Keratinocyte (primary cell): ENCODE results near the gene TMEM50A. TPM values are rescaled to one million over a fixed set of nuclear protein-coding genes. Genes with fewer than 3 reads are reported as not detected.
"Not testable (repeated sequence)": the region's sequence is repeated elsewhere in the genome, so short reads cannot be mapped to it uniquely, and the experiment has no call there.

Experiments
- DNase-seq: peaks from one replicate; pipeline ENCODE4 v3.0.0-alpha.2; 2011; ENCODE audit warnings: low read depth, missing footprints, low spot score
- FAIRE-seq: peaks from 2 replicates; lab custom pipeline; 2011; peaks lifted over from hg19 to GRCh38; lab: Jason Lieb, UNC
- H2AFZ ChIP-seq: 2 replicates; pipeline ENCODE4 v1.6.0; 2012; ENCODE audit warnings: low read length, control low read depth, inconsistent platforms; ENCODE audit not compliant: control insufficient read depth
- H3K27ac ChIP-seq: 2 replicates; pipeline ENCODE4 v1.5.1; 2011; ENCODE audit warnings: low read length; ENCODE audit not compliant: control insufficient read depth, insufficient read depth
- H3K27me3 ChIP-seq: 3 replicates; pipeline ENCODE4 v1.6.0; 2011; ENCODE audit warnings: low read length; ENCODE audit not compliant: control insufficient read depth, insufficient read depth; ENCODE audit errors: extremely low read depth
- H3K36me3 ChIP-seq, 2 experiments: 2 replicates in 1 of 2; 3 replicates in 1 of 2; pipeline ENCODE4 v1.5.1; 2011; ENCODE audit warnings: low read length in 2 of 2, mild to moderate bottlenecking in 1 of 2; ENCODE audit not compliant: control insufficient read depth in 2 of 2, insufficient read depth in 2 of 2; ENCODE audit errors: extremely low read depth in 1 of 2
- H3K4me1 ChIP-seq: 3 replicates; pipeline ENCODE4 v1.5.1; 2011; ENCODE audit warnings: low read length; ENCODE audit not compliant: control insufficient read depth, insufficient read depth; ENCODE audit errors: extremely low read depth
- H3K4me2 ChIP-seq: 3 replicates; pipeline ENCODE4 v1.6.0; 2011; ENCODE audit warnings: low read depth, low read length; ENCODE audit not compliant: control insufficient read depth, insufficient read depth; ENCODE audit errors: extremely low read depth
- H3K4me3 ChIP-seq, 3 experiments: fragments of 200-600 bp in 1 of 3; sonication (generic) in 1 of 3; 2 replicates in 2 of 3; 3 replicates in 1 of 3; pipeline ENCODE4 v1.5.1; 2011 to 2016; ENCODE audit warnings: low read length in 3 of 3, mild to moderate bottlenecking in 3 of 3, control low read depth in 2 of 3, inconsistent platforms in 1 of 3, low read depth in 1 of 3, mixed read lengths in 1 of 3, mixed run types in 1 of 3, moderate library complexity in 1 of 3; ENCODE audit not compliant: control insufficient read depth in 2 of 3, insufficient read depth in 2 of 3; ENCODE audit errors: extremely low read depth in 1 of 3
- H3K79me2 ChIP-seq: 2 replicates; pipeline ENCODE4 v1.6.0; 2012; ENCODE audit warnings: low read length; ENCODE audit not compliant: control insufficient read depth, insufficient read depth
- H3K9ac ChIP-seq: 3 replicates; pipeline ENCODE4 v1.6.0; 2011; ENCODE audit warnings: low read length; ENCODE audit not compliant: control insufficient read depth, insufficient read depth; ENCODE audit errors: extremely low read depth
- H3K9me1 ChIP-seq: 3 replicates; pipeline ENCODE4 v1.6.0; 2011; ENCODE audit warnings: low read length; ENCODE audit not compliant: control insufficient read depth, insufficient read depth; ENCODE audit errors: extremely low read depth
- H3K9me3 ChIP-seq: 2 replicates; pipeline ENCODE4 v1.5.1; 2012; ENCODE audit warnings: low read depth, low read length; ENCODE audit not compliant: control insufficient read depth
- H4K20me1 ChIP-seq: 3 replicates; pipeline ENCODE4 v1.6.0; 2011; ENCODE audit warnings: low read length; ENCODE audit not compliant: control insufficient read depth, insufficient read depth; ENCODE audit errors: extremely low read depth
- CTCF ChIP-seq, 3 experiments: IDR thresholded peaks in 1 of 3; conservative IDR thresholded peaks in 1 of 3; optimal IDR thresholded peaks in 1 of 3; 2 replicates in 2 of 3; 3 replicates in 1 of 3; pipeline versions ENCODE3 to v1.5.1; 2011; ENCODE audit warnings: low read length in 3 of 3, mild to moderate bottlenecking in 3 of 3, moderate library complexity in 2 of 3, control low read depth in 1 of 3, inconsistent platforms in 1 of 3; ENCODE audit not compliant: insufficient read depth in 2 of 3; ENCODE audit errors: extremely low read depth in 1 of 3
- EZH2 ChIP-seq: IDR thresholded peaks from one replicate; pipeline ENCODE4 v1.6.1; 2012; ENCODE audit warnings: inconsistent platforms, mild to moderate bottlenecking, low read length, moderate library complexity
- dilution Hi-C: fragments of 300-500 bp; cut with MboI; formaldehyde crosslinking; loops from one replicate; pipeline ENCODE4 v1.7.0; 2020; ENCODE audit warnings: low sequenced_read_pairs; ENCODE audit not compliant: extremely low pct_ligation_motif_present
- polyA plus RNA-seq, 5 experiments: library from polyadenylated mRNA; depleted of rRNA in 3 of 5; stranded (reverse) in 3 of 5; stranded (forward) in 1 of 5; unstranded in 1 of 5; fragments of >200 nt; gene quantifications; 1 replicate in 1 of 5; 2 replicates in 3 of 5; 3 replicates in 1 of 5; pipeline versions ENCODE4 v1.2.1 to v1.2.3, GENCODE V29; 2011 to 2012; ENCODE audit warnings: missing spikeins in 2 of 5, low read depth in 1 of 5, low replicate concordance in 1 of 5

The TMEM50A gene
- polyA plus RNA-seq, 1 donor (not counting 4 experiments of a cell fraction or from before 2014, with no cell fraction given) = 166 TPM

- Histone ChIP-seq H3K4me1 (peaks cover 9% of the 10 kb centered on the region), H2AFZ (no peak overlapping the region), H3K79me2 (no peaks in the 10 kb centered on the region), H3K9ac (no peak overlapping the region), H3K36me3 (peaks cover 6 to 12% of the 10 kb centered on the region in 2 experiments), H3K27me3 (no peaks in the 10 kb centered on the region), H3K27ac (no peak overlapping the region), H3K9me1 (no peaks in the 10 kb centered on the region), H4K20me1 (no peaks in the 10 kb centered on the region), H3K4me2 (no peak overlapping the region), H3K9me3 (no peaks in the 10 kb centered on the region), H3K4me3 (no peak overlapping the region)
- dilution Hi-C loops = no loop called here
- FAIRE-seq = no peak
- TF ChIP-seq EZH2 (no peak), CTCF (optimal IDR thresholded peaks at IDR 0.05 in 1 of 3, IDR thresholded peaks at IDR 0.05 in 1 of 3, conservative IDR thresholded peaks at IDR 0.05 in 1 of 3; ENCODE audit: extremely low read depth in 1 of 3, insufficient read depth in 2 of 3, low read length in 3 of 3) (no peak)
- no peak for DNase-seq
Observed at GRCh38 chr1:25361901-25362300, 23.8 kb downstream of the TMEM50A start.

DNA sequence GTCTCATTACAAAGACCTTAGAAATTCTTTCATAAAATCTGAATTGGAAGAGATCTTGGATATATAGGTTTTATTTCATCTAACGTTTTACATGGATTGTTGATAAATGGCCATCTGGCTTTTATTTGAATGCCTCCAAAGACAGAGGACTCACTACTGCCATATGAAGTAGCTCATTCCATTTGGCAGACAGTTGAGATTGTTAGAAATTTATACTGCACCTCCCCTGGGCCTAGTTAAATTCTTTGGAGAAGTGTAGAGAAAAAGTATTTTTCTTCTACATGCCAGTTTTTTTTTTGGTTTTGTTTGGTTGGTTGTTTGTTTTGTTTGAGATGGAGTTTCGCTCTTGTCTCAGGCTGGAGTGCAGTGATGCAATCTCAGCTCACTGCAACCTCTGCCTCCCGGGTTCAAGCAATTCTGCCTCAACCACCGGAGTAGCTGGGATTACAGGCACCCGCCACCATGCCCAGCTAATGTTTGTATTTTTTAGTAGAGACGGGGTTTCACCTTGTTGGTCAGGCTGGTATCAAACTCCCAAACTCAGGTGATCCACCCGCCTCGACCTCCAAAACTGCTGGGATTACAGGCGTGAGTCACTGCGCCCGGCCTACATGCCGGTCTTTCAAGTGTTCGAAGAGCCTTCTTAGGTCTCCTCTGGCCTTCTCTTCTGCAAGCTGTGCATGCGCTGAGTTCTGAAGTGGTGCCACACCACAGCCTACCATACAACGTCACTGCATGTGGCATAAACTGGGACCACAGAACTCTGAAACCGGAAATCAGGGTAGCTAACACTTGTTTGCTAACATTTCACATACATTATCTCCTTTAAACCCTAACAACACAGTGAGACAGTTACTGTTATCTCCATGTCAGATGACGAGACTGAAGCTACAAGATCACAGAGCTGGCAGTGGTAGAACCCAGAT lies 24.8 kb downstream of the TMEM50A start:
- H3K4me3 ChIP-seq, DNase-seq, H4K20me1 ChIP-seq, H3K79me2 ChIP-seq, FAIRE-seq, H3K4me2 ChIP-seq, H3K27ac ChIP-seq, dilution Hi-C loops, H3K9me1 ChIP-seq, H3K27me3 ChIP-seq, H3K9ac ChIP-seq, H3K4me1 ChIP-seq, H3K9me3 ChIP-seq, H2AFZ ChIP-seq: not testable (repeated sequence)
- peaks cover 6 to 12% of the 10 kb centered on the region in 2 experiments for H3K36me3 ChIP-seq
